IPS-18c (cell line): ENCODE measurements around the gene PARD3B.

ENCODE experiments used
- H3K4me3 ChIP-seq: 2 replicates; pipeline ENCODE4 v1.7.0; 2013; ENCODE audit warnings: low read depth, mild to moderate bottlenecking, low read length, moderate library complexity; ENCODE audit not compliant: insufficient read depth
- H3K9me3 ChIP-seq: one replicate; pipeline ENCODE4 v1.6.1; 2013; ENCODE audit warnings: mild to moderate bottlenecking, low read length, moderate library complexity; ENCODE audit not compliant: control insufficient read depth, insufficient read depth

Gene PARD3B

DNA sequence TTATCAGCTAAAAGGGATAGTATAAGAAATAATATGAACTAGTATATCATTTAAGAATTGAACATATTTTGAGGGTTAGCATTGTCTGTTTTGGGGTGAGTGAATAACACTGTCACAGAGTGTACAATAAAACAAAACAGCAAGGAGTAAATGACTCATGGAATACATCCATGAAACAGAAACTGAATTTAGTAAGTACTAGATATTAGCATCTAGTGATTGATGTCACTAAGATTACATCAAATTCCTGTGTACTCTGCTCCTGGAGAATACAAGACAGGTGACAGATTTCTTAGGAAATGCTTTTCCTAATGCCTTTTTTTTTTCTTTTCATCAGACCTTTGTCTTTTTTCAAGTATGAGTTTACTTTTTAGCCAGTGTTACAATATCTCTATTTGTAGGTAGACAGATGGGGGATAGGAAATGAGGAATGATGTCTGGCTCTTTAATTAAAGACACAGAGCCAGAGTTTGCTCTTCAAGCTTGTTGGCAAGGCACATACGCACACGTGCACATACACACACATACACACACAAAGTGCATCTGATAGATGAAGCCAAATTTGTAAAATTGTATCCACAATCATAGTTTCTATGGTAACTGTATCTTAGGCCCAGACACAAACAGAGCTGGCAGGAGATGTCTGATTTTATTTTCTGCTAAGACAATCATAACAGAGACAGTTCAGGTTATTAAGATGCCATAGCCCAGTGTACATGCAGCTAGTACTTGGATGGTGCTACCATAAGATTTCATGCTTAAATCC is 998.8 kb downstream of the PARD3B start:
- Histone ChIP-seq H3K9me3 (no peaks in the 10 kb centered on the region), H3K4me3 (no peak overlapping the region)

DNA sequence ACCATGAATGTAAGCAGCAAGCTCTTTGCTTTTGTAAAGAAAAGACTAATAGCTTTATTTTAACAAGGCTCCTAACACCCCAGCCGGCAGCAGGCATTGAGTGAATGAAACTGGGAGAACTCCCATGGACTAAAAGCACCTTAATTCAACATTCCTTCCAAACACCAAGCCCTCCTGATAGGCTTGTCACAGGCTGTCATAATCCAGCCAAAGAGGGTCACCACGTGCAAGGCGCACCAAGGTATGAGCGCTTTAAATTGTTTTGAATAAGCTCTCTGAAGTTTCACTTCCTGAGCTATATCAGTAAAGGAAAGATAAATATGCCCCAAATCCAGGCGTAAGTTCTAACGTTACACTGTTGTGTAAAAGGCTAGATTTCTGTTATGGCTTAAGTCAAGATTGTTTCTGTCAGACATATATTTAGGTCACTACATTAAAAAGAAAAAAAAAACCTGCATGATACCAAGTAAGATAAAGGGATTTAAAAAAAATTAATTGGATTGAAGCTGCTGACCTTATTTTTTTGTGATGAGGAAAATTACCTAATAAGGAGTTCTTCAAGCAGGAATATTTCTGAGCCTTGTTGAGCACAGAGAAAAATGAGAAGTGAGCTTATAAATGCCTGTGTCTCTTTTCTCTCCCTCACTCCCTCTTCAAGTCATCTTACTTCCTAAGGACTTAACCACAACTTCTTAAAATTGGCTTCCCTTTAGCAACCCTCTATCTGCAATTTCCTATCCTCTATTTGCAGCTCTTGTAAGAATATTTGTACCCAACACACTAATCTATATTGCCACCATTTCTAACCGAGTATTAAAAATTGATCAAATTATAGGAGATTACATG is 1000.9 kb downstream of the PARD3B start:
- H3K4me3 ChIP-seq, result no peak overlapping the region
- H3K9me3 ChIP-seq, result no peaks in the 10 kb centered on the region

DNA sequence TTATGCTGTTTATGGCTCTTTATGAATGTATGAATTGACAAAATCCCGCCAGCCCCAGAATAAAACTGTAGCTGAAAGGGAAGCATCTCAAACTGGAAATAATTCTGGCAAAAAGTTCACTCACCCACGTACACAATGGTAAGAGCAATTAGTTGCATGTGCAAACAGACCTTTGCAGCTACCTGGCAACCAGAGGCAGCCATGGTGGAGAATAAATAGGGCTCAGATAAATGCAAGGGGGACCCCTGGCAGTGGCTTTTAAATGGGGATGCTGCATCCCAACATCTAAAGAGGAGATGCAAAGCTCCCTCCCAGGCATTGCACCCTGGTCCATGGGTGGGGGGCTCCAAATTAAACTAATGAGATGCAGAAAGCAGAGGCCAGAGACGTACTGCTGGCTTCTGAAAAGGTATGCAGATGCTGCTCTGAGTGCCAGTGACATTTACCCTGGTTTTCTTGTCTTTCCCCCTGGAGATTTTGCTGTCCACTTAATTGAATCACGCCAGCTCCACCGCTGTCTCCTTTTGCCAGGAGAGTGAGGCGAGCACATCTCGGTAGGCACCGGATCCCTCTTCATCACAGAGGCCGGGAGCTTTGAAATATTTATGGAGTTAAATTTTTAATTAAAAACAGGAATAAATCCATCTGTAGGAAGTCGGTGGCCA is 1010.4 kb downstream of the PARD3B start:
- Histone ChIP-seq H3K9me3 (no peaks in the 10 kb centered on the region), H3K4me3 (no peak overlapping the region)

DNA sequence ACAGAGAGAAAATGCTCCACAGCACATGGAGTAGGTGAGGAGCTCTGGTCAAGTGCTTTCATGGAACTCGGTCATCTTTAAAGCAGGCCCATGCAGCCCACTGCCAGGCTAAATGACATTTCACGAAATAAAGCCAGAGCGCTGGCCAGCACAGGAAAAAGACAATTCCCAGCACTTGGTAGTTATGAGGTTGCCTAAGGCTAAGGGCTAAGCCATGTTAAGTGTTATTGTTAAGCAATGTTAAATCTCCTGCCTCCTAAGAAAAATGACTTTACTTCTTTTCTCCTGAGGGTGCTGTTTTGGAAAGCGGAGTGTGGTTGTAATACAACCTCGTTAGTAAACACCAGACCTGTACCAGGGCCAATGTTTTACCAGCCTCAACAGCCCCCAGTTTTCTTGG is 1011.1 kb downstream of the PARD3B start:
- Histone ChIP-seq H3K9me3 (no peaks in the 10 kb centered on the region), H3K4me3 (no peak overlapping the region)

DNA sequence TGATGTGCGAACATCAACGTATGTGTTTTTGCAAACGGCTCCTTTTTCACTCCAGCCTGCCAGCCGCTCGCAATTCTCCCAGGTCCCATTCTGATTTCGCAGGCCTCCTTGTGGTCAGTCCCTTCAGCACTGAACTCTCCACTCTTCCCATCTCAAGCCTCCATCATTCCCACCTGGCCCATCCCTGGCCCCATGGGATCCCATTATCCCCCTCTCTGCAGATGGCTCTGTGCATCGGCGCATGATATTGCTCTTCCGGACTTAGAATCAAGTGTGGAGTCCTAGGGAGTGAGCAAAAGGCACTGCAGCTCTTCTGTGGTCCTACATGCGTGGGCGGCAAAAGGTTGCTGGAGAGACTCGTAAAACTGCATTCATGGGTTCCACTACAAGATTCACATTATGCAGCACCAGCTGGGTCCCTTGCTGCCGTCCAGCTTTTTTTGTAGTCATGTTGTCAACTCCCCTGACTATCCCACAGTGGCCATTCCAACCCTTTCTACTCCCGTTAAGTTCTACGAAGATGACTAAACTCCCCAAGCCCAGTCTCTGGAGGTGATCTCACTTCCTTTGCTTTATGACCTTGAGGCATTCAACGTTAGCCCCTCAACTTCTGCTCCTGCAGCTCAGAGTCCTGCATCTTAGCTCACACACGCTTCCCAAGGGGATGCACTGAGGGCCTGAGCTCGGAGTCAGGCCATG is 1011.7 kb downstream of the PARD3B start:
- H3K4me3 ChIP-seq, result no peak overlapping the region
- no peaks in the 10 kb centered on the region for H3K9me3 ChIP-seq

DNA sequence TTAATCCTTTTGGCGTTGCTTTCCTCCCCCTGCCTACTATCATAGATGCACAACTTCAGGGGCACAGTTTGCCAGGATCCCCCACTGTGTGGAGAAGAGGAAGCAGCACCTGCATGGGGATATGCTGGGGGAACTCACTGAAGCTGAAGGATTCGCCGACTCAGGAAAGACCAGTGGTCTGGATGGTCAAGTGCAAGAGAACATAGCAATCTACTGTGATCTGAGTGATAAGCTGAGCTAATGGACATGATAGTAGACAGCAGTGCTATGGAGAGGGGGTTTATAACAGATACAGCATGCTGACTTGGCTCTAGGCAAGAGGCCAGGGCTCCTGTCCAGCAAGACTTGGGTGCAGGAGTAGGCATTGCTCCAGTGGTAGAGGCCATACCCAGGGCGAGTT is 1012.6 kb downstream of the PARD3B start:
- Histone ChIP-seq H3K9me3 (no peaks in the 10 kb centered on the region), H3K4me3 (no peak overlapping the region)

DNA sequence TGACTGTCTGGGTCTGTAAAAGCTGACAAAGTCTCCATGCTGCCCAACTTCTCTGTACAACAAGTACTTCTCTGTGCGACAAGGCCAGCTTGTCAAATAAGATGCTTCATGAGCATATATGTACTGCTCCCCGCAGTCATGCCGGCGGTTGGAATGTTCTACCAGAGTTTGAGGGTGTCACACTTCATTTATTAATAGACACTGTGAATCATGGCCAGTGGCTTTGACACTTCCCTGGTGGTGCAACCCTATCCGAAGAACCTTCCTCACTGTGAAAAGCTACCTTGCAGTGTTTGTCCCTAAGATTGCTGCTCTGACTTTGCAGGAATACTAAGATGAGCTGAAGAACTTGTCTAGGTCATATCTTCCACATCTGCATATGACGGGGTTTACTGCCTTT is 1016.2 kb downstream of the PARD3B start:
- Histone ChIP-seq H3K9me3 (no peaks in the 10 kb centered on the region), H3K4me3 (no peak overlapping the region)

DNA sequence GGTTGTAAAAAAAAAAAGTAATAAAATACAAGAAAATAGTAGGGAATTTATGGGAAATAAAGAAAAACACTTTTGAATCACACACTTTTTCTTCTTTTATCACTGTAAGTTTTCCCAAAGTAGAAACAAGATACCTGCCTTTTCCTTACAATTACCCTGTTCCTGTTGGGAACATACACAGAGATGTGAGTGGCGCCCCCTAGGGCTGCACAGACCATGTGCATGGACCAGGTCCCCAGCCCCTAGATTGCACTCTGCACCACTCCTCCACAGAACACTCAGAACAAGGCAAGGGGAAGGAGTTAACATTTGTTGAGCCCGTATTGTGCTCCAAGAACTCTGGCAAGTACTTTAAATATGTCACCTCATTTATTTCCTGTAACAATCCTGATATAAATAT is 1018.4 kb downstream of the PARD3B start:
- H3K9me3 ChIP-seq, result no peaks in the 10 kb centered on the region
- H3K4me3 ChIP-seq, result no peak overlapping the region

DNA sequence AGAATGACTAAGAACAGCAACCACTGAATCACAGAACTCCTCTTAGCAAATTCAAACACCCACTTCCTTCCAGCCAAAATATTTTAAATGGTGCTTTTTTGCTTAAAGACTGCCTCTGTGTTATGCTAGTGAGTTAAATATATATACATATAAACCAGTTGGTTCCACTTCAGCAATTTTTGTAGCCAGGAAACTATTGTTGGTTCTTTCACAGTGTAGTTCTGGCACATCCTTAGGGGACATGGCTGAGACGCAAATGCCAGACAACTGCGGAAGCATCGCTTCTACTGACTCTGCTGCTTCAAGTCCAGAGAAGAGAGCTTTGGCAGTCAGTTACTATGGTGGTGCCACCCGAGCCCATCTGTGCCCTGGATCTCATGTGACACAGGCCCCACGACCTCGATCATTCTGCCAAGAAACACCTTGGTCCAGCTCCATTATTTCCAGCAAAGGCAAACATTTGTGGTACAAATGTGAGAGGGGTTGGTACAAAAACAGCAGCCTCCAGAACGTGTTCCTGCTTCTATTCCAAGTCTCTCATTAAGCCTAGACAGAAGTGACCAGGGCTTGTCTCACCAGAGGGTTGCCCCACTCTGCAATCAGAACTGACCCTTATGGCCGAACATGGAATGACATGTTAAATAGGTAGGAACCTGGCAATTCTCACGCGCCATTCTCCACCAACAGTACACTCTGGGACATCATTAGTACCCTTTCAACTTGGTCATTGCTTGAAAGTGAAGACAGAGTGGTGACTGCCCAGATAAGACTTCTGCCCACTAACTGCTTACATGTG is 1019.3 kb downstream of the PARD3B start:
- Histone ChIP-seq H3K9me3 (no peaks in the 10 kb centered on the region), H3K4me3 (no peak overlapping the region)

DNA sequence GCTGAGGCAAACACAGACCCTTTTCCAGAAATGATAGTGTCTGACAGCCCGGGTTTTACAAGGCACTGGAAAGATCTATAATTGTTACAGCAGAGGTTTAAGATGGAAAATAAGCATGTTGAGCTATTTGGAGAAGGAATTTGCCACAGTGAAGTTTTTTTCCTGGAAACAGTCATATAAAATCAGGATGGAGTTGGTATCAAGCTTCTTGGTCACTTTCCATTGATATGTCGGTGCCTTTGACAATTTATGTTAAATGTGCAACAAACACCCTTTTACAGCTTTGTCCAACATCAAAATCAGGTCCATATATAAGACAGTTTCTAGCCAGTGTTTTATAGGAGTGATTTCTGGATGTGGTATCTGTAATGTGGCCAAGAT is 1019.9 kb downstream of the PARD3B start:
- Histone ChIP-seq H3K4me3 (no peak overlapping the region), H3K9me3 (no peaks in the 10 kb centered on the region)

DNA sequence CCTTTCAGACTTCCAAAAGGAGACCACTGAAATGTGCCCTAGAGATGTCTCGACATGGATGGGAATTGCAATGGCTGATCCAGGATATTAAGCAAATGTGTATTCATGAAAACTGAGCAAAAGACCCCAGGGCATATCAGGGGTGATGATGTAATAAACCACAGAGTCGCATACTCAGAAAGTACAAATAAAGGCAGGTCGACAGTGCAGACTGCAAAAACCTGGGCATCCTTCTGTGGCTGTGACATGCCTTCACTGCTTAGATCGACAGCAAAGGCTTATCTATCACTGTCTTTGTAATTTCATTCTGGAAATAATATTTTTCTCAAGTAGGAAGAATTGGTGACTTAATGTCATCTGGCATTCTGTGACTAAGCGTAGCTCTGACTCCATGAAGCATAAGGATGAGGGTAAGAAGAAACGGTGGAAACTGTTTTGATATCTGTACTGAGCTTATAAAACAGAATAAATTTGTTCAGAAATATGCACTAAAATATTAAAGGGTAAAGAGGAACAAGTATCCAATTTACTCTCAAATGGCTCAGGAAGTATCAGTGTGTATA is 1021.4 kb downstream of the PARD3B start:
- H3K9me3 ChIP-seq, result no peaks in the 10 kb centered on the region

DNA sequence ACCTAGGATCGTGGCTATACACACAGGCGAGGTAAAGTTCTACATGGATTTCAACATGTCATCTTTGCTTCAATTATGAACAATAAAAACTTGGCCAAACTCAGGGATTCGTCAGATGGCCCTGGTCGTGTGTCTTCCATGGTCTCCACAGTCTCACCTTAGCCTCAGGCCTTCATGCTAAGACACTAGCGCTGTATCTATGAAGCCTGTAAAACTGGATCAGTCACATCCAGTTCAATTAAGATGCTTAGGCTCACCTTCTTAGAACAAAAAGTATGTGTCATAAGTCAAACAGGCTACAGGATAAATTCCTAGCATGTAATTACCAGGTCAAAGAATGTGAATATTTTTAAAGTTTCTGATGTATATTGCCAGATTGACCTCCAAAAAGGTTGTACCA is 1023.3 kb downstream of the PARD3B start:
- no peak overlapping the region for H3K4me3 ChIP-seq

More for the DNA sequence above, 1021.4 kb downstream of the PARD3B start:
- no peak overlapping the region for H3K4me3 ChIP-seq

DNA sequence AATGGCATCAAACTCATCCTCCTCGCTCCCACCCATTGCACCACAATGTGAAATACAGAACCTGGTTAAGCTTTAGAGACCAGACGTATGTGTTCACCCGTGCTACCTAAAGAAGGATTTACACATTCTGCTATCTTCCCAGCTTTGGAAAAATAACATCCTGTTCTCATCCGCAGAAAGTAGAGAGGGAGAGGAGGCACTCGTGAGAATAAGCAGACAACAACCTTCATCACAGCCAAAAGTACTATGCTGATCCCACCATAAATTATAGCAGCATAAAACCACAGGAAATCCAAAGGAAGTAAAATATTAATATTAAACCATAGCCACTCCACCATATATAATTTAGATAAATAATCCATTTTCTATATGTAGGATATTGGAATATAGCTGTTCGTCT is 1025.4 kb downstream of the PARD3B start:
- no peak overlapping the region for H3K4me3 ChIP-seq
- no peaks in the 10 kb centered on the region for H3K9me3 ChIP-seq

More for the DNA sequence above, 1023.3 kb downstream of the PARD3B start:
- H3K9me3 ChIP-seq, result no peaks in the 10 kb centered on the region

DNA sequence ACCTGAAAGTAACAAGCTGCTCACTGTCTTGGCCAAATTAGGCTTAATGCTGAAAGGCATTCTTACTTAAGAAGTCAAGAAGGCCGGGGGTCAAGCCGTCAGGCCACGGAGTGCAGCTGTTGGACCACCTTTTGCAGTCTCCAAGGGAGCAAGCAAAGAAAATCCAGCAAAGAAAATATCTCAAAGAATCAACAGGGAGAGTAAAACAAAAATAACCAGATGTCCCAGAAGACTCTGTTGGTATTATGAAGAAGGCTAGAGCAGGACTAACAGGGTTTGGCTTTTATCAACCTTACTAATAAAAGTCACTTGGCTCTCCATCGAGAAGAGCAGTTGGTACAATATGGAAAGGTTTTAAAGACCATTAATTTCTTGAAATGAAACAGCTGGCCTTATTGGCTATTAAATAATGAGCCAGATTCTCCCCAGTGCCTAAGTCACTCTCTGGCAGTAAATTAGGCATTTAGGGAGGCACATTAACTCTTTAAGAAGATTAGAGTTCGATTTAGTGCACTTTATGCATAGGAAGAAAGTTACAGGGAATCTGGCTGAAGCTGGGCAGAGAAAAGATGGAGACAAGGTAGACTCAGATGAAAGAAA is 1026.2 kb downstream of the PARD3B start:
- H3K9me3 ChIP-seq, result no peaks in the 10 kb centered on the region
- no peak overlapping the region for H3K4me3 ChIP-seq

DNA sequence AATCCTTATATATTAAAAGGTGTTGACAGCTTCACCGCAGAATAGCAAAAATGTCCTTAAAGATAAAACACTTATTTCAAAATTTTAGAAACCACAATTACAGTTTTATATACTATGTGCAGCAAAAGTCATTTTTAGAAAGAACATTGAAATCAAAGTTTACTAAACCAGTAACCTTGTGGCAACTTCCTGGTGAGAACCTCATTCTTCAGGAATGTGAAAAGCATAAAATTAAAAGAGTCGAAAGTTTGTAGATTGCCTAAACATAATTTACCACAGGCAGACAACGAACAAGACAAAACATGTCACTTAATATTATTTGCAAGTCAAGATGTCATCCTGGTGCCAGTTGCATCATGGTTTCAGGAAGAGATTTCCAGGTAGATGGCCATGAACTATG is 1028.7 kb downstream of the PARD3B start:
- Histone ChIP-seq H3K9me3 (no peaks in the 10 kb centered on the region), H3K4me3 (no peak overlapping the region)

DNA sequence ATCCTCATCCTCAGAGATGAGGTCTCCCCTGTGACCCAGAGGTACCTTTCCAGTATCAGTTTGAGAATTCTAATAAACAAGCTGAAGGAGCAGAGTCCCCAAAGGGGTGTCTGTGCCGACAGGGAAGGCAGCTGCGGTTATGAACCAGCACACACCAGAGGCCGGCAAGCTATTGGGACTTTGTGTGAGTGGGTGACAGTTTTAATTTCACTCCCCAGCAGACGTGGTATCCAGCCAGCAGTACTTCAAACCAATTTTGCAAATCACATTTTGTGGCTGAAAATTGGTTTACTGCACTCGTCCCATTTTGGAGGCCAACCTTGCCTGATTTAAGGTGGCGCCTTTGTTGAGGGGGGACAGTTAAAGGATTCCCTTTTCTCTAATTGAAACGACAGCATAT is 1034.1 kb downstream of the PARD3B start:
- no peak overlapping the region for H3K4me3 ChIP-seq
- H3K9me3 ChIP-seq, result no peaks in the 10 kb centered on the region
